GM12878 (cell line): ENCODE measurements around the gene RAB10. TPM values are rescaled to one million over a fixed set of nuclear protein-coding genes. Genes with fewer than 3 reads are reported as not detected.

Experiments used
- E2F8 ChIP-seq: fragments of 450-650 bp; IDR thresholded peaks from 2 replicates; pipeline ENCODE4 v1.6.1; 2018; ENCODE audit warnings: mild to moderate bottlenecking, low read depth, moderate library complexity; ENCODE audit not compliant: partially characterized antibody
- EGR1 ChIP-seq, 2 experiments: IDR thresholded peaks; 1 replicate in 1 of 2; 2 replicates in 1 of 2; pipeline ENCODE4 v1.6.1; 2011 to 2012; ENCODE audit warnings: low read depth in 2 of 2, low read length in 2 of 2, borderline replicate concordance in 1 of 2, mild to moderate bottlenecking in 1 of 2, moderate library complexity in 1 of 2
- FOXM1 ChIP-seq: IDR thresholded peaks from 2 replicates; pipeline ENCODE4 v1.6.1; 2012; ENCODE audit warnings: low read depth, mild to moderate bottlenecking, inconsistent platforms, low read length, moderate library complexity
- MYC ChIP-seq: IDR thresholded peaks from 2 replicates; pipeline ENCODE4 v1.6.1; 2011; ENCODE audit warnings: mild to moderate bottlenecking, low read length, moderate library complexity, inconsistent platforms; ENCODE audit not compliant: insufficient read depth, insufficient replicate concordance, insufficient read length, severe bottlenecking
- NFXL1 ChIP-seq: fragments of 450-650 bp; IDR thresholded peaks from 2 replicates; pipeline ENCODE4 v1.6.1; 2017; ENCODE audit warnings: antibody characterized with exemption, mild to moderate bottlenecking, borderline replicate concordance
- SREBF2 ChIP-seq: IDR thresholded peaks from 2 replicates; pipeline ENCODE4 v1.6.1; 2012; ENCODE audit warnings: mild to moderate bottlenecking, low read length
- STAT1 ChIP-seq: fragments of 450-650 bp; conservative IDR thresholded peaks from 2 replicates; pipeline ENCODE4 v1.6.1; 2014; ENCODE audit warnings: antibody characterized with exemption, mild to moderate bottlenecking
- WRNIP1 ChIP-seq: IDR thresholded peaks from 2 replicates; pipeline ENCODE4 v1.6.1; 2011; ENCODE audit warnings: low read depth, low read length, improper control_type of control experiment, borderline replicate concordance
- ZNF622 ChIP-seq: fragments of 450-650 bp; IDR thresholded peaks from 2 replicates; pipeline ENCODE4 v1.6.1; 2017; ENCODE audit warnings: mild to moderate bottlenecking, inconsistent platforms
- polyA plus RNA-seq, 11 experiments: library from polyadenylated mRNA; depleted of rRNA in 4 of 11; unstranded in 6 of 11; stranded (reverse) in 5 of 11; fragments of >200 nt; fragmentation: Nextera tagmentation in 4 of 11; fragmentation: Illumina TruSeq in 1 of 11; extraction: Ambion mirVana in 4 of 11; extraction: Trizol in 1 of 11; gene quantifications; 1 replicate in 1 of 11; 2 replicates in 10 of 11; pipeline versions ENCODE4 v1.2.1 to v1.2.3, GENCODE V29; 2011 to 2016; ENCODE audit warnings: inconsistent platforms in 2 of 11, missing spikeins in 2 of 11, low read depth in 1 of 11
- total RNA-seq, 4 experiments: library from RNA; depleted of rRNA in 3 of 4; stranded (reverse); fragments of >200 nt in 3 of 4; fragmentation: Illumina TruSeq in 1 of 4; extraction: Trizol in 1 of 4; gene quantifications; 2 replicates each; pipeline versions ENCODE4 v1.2.1 to v1.2.3, GENCODE V29; 2013 to 2021
- TF ChIP-seq, protein P1 (sequence below): IDR thresholded peaks from 2 replicates; pipeline ENCODE4 v1.6.1; 2011; ENCODE audit warnings: mild to moderate bottlenecking, low read depth, low read length, moderate library complexity; ENCODE audit not compliant: insufficient replicate concordance

The RAB10 gene
- total and polyA plus RNA-seq, 10 of the 15 experiments (the other 5 are each of a cell fraction or from before 2014, with no cell fraction given) = 13.3 to 109 (median 82.0) TPM

- TF ChIP-seq E2F8 (no peak), MYC (no peak), ZNF622 (no peak), NFXL1 (no peak), SREBF2 (no peak), WRNIP1 (no peak), EGR1 (IDR thresholded peaks at IDR 0.05; ENCODE audit: borderline replicate concordance in 1 of 2, low read depth in 2 of 2, low read length in 2 of 2) (no peak), FOXM1 (no peak), STAT1 (no peak)
- TF ChIP-seq, protein P1, sequence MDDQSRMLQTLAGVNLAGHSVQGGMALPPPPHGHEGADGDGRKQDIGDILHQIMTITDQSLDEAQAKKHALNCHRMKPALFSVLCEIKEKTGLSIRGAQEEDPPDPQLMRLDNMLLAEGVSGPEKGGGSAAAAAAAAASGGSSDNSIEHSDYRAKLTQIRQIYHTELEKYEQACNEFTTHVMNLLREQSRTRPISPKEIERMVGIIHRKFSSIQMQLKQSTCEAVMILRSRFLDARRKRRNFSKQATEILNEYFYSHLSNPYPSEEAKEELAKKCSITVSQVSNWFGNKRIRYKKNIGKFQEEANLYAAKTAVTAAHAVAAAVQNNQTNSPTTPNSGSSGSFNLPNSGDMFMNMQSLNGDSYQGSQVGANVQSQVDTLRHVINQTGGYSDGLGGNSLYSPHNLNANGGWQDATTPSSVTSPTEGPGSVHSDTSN = no peak
Measured at GRCh38 chr2:26008095-26008494, 25.8 kb upstream of the RAB10 start (continued).
